ENCODE data around the gene TTC21A.
"Not testable (repeated sequence)": the region's sequence is repeated elsewhere in the genome, so short reads cannot be mapped to it uniquely, and the experiment has no call there.

Gene TTC21A

DNA sequence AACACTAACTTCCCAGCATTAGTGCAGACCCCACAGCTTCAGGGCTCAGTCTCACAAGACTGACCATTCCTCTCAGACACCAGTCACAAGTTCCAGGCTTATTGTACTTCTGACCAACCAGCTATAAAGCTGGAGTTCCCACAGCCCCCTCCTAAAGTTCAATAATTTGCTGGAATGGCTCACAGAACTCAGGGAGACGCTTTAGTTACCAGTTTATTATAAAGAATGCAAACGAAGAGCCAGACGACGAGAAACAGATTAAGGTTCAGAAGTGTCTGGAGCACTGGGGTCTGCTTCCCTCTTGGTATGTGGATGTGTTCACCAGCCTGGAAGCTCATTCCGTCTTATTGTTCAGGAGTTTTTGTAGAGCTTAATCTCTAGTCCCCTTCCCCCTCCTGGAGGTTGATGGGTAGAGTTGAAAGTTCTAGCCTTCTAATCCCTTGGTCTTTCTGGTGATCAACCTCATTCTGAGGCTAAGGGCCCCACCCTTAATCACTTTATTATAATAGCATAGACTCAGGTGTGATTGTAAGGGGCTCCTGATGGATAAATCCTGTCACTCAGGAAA is 50.8 kb downstream of the TTC21A start:
- no peak for DNase-seq

DNA sequence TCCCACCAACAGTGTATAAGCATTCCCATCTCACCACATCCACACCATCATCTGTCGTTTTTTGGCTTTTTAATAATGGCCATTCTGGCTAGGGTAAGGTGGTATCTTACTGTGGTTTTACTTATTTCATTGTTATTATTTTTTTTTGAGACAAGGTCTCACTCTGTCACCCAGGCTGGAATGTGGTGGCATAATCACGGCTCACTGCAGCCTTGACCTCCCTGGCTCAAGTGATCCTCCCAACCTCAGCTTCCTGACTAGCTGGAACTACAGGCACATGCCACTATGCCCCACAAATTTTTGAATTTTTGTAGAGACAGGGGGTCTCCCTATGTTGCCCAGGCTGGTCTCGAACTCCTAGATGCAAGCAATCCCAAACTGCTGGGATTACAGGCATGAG is 56.9 kb downstream of the TTC21A start:
- no peak for DNase-seq

DNA sequence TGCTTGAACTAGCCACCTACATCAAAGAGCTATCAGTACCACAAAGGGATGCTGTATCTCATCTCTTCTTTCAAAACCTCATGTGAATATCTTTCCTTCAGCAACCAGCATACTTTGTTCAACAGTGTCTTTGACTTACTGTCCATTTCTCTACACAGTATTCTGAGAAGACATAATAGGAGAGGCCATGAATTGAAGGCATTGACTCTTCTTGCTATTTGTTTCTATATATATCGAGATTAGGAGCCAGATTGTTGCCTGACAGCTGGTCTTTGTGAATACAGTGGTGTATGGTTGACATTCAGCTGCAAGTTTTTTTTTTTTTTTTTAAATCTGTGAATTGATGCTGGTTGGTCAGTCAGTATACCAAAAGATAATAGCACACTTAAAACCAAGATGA is 58.0 kb downstream of the TTC21A start:
- peak; percentile 31 for DNase-seq

DNA sequence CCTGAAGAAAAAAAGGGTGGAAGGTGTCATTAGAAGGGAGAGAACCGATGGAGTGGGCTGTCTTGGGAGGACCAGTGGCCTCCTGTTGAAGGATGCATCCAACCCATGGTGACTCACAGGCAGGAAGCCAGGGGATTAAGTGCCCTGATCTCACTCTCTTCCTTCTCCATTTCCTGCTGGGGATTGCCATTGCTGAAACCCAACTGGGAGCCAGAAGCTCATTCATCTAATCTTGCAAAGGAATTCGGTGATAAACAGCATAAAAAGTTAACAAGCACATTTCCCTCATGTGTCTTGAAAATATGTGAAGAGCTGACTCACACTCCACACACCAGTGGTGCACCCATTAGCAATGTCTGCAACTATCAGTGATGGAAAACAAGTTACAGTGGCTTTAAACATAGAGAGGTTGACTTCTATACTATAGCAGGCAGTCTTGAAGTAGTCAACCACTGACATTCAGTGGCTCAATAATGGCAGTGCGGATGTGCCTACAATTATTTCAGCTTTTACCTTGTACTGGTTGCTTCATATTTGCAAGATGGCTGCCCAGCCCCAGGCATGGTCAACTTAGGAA is 58.7 kb downstream of the TTC21A start:
- no peak for DNase-seq

DNA sequence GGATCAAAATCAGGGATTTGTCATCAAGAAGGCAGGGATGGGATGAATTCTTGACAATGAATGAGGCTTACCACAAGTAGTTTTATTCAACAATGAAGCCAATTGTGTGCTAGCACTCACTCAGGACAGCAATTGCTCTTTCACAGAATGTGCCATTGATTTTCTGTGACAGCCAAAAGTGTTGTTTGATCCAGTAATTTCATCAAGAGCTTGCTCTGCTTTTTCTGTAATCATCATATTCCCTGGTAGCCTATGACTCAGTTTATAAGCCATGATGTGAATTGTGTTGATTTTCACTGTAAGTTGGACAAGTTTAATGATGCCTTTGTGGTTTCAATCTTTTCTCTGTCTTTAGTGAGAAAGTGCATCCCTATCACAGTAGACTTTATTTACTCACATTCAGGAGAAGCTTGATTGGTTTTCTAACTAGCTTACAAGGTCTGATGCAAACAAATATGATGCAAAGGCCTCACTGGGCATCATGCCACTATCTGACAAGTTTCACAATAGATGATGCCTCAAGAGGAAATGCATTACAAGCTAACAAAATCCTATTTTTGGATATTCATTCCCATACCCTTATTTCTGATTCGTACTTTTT is 59.6 kb downstream of the TTC21A start:
- no peak for DNase-seq

DNA sequence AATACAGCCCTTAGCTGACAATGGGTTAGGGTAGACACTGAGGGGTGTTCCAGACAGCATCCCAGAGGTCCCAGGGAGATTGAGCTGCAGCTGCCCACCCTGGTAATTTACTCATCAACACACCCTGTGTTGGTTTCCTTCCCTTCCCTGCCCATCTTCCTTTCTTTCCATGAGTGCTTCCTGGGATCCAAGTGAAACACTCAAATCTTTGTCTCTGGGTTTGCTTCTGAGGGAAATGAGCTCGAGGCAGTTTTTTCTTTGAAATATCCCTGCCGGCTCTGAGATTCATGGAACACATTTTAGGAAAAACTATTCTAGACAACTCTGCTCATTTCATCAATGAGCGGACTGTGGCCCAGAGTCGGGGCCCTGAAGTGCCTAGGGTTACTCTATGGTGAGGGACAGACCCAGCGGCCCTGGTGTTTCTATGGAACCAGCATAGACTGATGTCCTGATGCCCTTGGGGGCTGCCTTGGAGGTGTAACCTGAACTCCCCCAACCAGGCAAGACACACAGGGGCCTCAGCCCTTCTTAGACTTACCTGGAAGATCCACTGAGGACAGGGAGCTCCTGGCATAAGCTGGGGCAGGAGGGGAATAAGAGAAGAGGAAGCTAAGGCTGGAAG is 60.8 kb downstream of the TTC21A start:
- DNase-seq, result no peak

DNA sequence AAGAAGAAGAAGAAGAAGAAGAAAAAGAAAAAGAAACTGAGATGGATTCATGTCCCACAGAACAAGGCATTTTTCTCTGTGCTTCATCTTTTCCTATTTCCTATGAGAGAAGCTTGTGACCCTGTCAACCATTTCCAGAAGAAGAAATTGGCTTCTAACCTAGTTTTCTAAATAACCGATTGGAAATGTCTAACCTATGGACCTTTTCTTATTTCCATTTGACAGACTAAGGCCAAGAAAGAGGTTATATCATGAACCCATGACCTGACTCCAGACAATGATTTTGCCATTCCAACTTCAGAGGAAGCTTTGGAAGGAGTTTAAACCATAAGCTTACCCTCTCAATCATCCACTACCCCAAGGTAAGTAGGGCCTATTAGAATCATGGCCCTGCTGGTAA is 62.2 kb downstream of the TTC21A start:
- DNase-seq, result no peak

DNA sequence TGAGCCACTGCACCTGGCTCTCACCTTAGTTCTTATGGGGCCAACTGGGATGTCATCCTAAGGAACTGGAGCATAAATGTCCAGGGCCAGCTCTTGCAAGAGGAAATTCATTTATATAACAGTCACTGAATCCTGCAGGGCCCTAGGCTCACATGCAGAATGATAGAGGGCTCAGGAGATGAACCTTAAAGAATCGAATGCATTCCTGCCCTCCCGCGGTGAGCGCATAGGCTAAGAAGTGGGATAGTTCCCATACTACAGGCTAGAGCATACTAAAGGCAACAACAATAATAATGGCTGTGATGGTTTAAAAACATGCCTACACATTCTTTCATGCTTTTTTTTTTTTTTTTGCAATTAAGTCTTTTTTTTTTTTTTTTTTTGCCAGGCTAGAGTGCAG is 63.0 kb downstream of the TTC21A start:
- DNase-seq, result no peak

DNA sequence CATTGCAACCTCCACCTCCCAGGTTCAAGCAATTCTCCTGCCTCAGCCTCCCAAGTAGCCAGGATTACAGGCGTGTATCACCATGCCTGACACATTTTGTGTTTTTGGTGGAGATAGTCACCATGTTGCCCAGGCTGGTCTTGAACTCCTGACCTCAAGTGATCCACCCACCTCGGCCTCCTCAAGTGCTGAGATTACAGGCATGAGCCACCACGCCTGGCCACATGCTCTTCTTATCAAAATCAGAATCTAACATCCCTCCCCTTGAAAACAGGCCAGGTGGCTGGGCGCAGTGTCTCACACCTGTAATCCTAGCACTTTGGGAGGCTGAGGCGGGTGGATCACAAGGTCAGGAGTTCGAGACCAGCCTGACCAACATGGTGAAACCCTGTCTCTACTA is 63.4 kb downstream of the TTC21A start:
- not testable (repeated sequence) for DNase-seq

DNA sequence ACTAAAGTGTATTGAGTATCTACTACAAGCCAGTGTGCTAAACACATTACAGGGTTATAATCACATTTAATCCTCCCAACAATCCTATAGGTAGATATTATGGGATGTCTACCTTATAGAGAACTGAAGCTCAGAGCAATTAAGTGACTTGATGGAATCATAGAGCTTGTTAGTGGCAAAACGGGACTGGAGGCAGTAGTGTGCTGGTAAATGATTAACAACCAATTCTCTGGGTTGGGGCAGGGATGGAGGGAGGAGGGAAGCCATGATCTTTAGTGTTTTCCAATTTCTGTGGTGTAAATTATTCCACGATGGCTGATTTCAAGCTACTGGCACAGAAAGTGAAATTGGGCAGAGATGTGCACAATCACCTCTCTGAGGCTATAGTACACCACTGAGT is 64.4 kb downstream of the TTC21A start:
- DNase-seq, result no peak

DNA sequence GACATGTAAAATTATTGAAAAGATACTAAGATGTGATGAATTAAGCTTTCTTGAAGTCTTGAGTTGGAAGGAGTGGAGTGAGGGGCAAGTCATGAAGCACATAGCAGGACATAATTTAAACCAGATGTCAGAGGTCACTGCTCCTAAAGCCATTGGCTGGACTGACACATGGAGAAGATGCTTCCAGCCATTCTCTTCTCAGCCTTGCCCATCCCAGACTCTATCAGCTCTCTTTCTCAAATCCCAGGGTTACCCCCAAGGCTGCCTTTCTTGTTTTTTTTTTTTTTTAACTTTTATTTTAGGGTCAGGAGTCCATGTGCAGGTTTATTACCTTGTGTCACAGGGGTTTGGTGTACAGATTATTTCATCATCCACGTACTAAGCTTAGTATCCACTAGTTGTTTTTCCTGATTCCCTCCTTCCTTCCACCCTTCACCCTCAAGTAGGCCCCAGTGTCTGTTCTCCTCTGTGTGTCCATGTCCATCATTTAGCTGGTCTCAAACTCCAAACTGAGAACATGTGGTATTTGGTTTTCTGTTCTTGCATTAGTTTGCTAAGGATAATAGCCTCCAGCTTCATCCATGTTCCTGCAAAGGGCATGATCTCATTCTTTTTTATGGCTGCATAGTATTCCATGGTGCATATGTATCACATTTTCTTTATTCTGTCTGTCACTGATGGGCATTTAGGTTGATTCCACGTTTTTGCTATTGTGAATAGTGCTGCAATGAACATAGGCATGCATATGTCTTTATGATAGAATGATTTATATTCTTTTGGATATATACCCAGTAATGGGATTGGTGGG is 66.0 kb downstream of the TTC21A start:
- DNase-seq, result no peak

DNA sequence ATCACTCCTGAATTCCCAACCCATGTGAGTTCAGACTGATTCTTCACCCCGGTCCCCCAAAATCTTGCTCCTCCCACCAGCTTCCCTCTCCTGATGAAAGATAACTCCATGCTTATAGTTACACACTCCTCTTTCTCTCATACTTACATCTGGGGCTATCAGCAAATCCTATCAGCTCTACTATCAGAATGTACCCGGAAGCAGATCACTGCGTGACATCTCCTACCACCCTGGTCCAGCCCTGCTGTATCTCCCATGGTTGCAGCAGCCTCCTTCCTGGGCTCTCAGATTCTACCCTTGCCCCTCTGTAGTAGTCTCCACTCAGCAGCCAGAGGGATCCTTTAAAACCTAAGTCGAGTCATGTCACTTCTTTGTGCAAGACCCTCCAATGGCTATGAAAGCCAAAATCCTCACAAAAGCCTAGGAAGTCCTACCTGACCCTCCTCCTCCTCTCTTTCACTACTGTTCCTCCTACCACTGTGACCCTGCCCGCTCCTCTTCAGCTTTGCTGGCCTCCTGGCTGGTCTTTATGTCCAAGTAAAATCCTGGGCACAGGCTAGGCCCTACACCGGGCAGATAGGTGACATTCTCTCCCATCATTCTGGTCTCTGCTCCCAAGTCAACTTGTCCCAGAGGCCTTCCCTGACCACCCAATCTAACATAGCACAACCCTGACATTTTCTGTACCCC is 68.7 kb downstream of the TTC21A start:
- DNase-seq, result no peak

DNA sequence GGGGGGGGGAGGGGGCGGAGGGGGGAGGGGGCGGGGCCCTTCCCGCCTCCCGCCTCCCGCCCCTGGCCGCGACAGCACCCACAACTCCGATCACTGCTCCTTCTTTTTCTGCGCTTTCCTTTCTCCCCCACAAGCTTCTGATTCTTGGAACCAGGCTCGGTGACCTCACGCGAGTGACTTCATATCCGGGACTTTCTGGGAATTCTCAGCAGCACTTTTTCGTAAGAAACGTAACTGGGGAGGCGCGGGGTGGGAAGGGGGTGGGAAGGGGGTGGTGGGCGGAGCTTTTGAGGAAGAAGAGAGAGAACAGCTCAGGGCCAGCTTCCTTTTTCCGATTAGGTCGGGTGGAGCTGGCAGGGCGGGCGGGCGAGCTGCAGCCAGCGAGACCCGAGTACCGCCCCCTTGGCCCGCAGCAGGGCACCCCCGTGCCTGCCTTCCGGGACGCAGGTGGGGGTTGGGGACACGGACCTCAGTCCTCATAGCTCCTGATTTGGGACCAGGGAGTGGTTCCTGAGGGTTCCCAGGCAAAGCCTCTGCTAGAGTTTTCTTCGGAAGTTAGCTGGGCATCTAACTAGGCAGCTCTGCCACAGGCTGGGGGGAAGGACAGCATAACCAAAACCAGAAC is 70.3 kb downstream of the TTC21A start:
- peak; percentile 71 for DNase-seq

DNA sequence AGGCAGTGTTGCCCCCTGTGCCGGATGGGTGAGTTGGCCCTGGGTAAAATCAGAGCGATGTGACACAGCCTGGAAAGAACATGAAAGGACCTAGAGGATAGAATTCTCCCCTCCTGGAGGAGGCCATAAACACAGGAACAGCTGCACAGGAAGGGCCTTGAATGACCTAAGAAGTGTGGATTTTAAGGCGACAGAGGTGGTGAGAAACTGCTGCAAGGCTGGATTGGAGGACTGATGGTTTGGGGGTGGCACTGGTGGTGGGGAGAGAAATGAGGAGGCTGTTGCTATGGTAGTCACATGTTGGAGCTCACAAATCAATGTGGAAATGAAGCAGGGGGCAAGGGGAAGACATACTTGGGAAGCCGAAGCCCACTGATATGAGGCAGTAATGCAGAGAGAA is 71.1 kb downstream of the TTC21A start:
- DNase-seq, result peak; percentile 0

DNA sequence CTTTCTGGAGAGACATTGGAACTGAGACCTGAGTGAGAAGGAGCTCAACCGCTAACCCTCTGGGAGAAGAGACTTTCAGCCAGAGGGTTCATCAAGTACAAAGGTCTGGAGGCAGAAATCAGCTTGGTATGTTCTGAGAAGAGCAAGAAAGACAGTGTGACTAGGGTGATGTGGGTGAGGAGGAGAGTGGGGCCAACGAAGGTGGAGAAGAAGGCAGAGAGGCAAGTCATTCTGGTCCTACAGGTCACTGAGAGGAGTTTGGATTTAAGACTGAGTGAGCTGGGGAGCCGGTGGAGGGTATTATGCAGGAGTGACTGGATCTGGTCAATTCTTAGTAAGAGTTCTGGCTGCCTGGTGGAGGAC is 72.7 kb downstream of the TTC21A start:
- DNase-seq, result peak; percentile 2

DNA sequence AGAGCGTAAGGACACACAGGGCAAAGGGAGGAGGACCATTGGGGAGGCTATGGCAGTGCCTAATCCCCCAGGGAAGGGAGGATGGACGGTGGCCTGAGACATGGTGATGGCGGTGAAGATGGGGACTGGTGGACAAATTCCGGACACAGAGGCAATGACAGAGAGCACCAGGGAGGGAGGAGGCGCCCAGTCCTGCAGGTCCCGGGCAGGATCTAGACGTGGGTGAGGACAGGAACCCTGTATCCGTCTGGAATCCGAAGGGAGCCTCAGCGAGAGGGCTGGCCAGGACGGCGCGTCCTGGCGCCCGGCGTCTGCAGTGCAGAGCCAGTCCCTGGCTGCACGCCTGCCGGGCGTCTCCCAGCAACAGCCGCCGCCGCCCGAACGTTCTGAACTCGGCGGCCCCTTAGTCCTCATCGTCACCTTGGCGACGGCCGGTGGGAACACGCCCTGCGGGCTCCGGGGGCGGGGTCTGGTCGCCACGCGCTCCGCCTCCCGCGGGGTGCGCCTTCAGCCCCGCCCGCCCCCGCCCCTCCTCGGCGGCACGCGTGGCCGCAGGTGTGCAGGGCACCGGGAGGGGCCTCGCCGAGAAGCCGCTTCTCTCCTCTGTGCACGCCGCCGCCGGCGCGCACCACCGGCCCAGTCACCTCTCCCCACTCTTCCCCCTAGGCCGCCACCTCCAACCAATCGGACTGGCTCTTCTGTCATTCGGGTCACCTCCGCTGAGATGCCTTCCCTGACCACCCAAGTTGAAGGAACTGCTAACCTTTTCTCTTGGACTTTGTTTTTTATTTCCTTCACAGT is 73.3 kb downstream of the TTC21A start:
- DNase-seq, result peak; percentile 82

DNA sequence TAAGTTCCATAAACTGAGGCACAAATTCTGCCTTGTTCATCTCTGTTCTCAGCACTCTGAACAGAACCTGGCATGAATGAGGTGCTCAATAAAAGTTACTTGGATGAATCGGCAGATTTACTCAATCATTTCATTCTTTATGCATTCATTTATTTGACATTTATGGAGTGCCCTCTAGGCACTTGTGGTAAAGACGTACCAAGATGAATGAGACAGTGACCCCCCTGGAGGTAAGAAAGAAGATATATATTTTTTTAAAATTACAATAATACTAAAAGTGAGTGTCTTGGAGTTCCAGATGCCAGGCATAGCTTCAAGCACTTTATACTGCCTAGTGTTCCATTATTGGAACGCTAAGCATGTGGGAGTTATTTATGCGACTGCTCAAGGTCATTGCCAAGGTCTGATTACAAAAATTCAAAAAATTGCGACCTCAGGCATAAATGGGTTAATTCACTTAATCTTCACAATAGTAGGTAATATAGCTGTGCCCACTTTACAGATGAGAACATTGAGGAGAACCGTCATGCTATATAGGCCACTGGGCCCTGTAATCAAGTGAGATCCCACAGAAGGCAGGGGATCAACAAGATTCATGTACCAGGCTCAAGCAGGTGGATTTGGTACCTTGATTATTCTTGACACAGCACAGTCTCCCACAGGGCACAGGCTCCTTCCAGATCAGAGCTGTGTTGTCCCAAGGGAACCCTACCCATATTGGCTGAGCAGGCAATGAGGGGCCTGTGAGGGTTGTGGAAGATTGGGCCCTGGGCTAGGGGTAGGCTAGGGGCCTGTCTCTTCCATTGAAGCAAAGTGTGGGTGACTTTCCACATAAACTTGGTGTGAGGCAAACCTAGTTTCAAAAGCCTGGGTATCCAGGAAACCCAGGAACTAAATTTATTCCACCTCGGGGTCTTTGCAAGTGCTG is 74.2 kb downstream of the TTC21A start:
- peak; percentile 1 for DNase-seq

DNA sequence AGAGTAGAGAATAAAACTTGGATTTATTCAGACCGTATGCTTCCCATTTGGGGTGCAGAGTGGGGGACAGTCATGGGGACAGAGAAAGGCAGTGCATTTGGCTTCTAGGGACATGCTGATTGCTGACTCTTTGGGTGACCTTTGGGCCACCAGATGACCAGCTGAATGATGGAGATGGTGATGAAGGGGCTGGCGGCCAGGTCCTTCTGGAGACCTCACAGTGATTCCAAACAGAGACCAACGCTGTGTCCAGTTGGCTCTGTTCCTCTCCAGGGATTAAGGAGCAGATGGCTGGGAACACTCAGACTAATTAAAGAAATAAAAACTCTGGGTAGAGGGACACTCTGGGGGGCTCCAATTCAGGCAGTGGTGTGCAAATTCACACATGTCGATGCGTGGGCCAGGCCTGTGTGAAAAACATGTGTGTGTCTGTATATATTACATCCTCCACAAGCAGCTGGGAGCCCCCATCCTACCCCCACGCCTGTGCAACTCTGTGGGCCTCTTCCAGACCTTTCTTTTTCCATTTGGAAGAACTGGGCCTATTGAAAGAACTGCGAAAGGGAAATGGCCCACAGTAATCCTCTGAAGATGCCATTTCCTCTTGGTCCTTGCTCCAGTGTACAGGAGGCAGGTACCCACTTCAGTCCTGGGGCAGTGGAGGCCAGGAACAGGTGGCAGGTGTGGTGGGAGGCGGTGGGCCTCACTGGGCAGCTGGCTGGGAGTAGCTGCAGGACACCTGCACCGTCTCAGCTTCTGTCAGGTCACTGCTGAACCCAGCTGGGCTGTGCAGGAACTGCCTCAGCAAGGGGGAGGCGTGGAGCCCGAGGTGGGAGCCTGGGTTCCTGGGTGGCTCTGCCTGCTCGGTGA is 76.0 kb downstream of the TTC21A start:
- peak; percentile 8 for DNase-seq
